GM21526 (cell line): Measurements from ENCODE around the gene WNT2B.

Experiments used
- ATAC-seq: cut with Tn5 transposase; IDR thresholded peaks from one replicate; pipeline ENCODE4 v1.9.1; 2021; ENCODE audit warnings: moderate library complexity; ENCODE audit not compliant: unreplicated experiment, low FRiP score

Gene WNT2B

DNA sequence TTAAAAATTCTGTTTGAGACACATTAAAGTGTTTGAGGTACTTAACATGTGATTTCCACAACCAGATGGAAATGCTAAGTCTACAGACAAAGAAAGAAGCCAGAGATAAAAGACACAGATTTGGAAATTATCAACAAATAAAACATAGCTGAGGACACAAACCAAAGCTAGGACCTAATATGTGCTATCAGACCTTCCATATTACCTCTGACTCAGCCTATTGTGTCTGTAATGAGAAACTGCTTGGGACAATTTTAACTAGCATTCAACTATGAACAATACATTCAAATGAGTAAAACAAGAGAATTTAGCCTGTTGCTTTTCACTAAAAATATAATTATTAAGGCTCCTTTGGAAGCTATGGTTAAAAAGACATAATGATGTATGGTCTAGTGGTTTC lies 54.6 kb downstream of the WNT2B start:
- ATAC-seq, result no peak

DNA sequence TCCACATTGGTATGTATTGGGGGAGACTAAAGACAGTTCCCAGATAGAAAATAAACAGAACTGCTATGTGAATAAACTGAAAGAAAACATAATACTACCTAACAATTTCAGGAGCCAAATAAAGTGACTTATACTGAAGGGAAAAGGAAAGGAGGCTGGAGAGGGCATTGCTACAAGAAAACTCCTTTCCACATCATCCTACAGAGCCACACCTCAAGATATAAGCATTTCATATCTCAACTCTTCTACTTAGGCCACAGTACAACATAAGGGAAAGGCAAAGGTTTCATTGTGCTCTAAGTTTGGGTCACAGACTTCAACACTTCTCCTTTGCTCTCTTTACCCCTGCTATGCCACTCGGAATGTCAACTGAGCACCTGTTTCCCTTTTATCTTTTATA lies 55.3 kb downstream of the WNT2B start:
- ATAC-seq, result no peak

- no peak for ATAC-seq
Measured at GRCh38 chr1:112565800-112566199, 57.0 kb downstream of the WNT2B start.

- ATAC-seq, result no peak
Measured at GRCh38 chr1:112575154-112575804, 66.5 kb downstream of the WNT2B start.

GRCh38 chr1:112576240-112576639 lies 67.5 kb downstream of the WNT2B start:
- no peak for ATAC-seq
